GM21825 (cell line): ENCODE results near the gene BMP7.

Experiments used
- ATAC-seq: cut with Tn5 transposase; IDR thresholded peaks from one replicate; pipeline ENCODE4 v1.9.1; 2021; ENCODE audit warnings: mild to moderate bottlenecking, moderate library complexity; ENCODE audit not compliant: unreplicated experiment

Gene BMP7

GRCh38 chr20:57131601-57132391 is 134.6 kb downstream of the BMP7 start:
- no peak for ATAC-seq

- no peak for ATAC-seq
These were observed 135.4 kb downstream of the BMP7 start for GRCh38 chr20:57131077-57131476.

GRCh38 chr20:57130160-57130772 is 136.2 kb downstream of the BMP7 start:
- no peak for ATAC-seq

- no peak for ATAC-seq
These were observed 137.1 kb downstream of the BMP7 start for GRCh38 chr20:57129303-57129702.

- no peak for ATAC-seq
These were observed 138.2 kb downstream of the BMP7 start for GRCh38 chr20:57128044-57128757.

GRCh38 chr20:57126481-57127092 is 139.9 kb downstream of the BMP7 start:
- ATAC-seq: no peak

- ATAC-seq: no peak
These were observed 141.5 kb downstream of the BMP7 start for GRCh38 chr20:57124800-57125517.

GRCh38 chr20:57124366-57124765 is 142.1 kb downstream of the BMP7 start:
- ATAC-seq: no peak

- no peak for ATAC-seq
These were observed 142.9 kb downstream of the BMP7 start for GRCh38 chr20:57123504-57123903.

GRCh38 chr20:57122536-57123489 is 143.6 kb downstream of the BMP7 start:
- no peak for ATAC-seq

- ATAC-seq: no peak
These were observed 147.5 kb downstream of the BMP7 start for GRCh38 chr20:57118964-57119363.
